HL-60/S4 treated with retinoic acid at 250 ng/mL for 4 days and 3 days (cell line): ENCODE results near the gene RASGRP4.
"Not testable (repeated sequence)": the region's sequence is repeated elsewhere in the genome, so short reads cannot be mapped to it uniquely, and the experiment has no call there.

Source experiments
- in situ Hi-C: fragments of 300-500 bp; cut with MboI; formaldehyde crosslinking; loops from 2 replicates; pipeline ENCODE4 v1.7.0; 2022; ENCODE audit warnings: low sequenced_read_pairs

The RASGRP4 gene, protein sequence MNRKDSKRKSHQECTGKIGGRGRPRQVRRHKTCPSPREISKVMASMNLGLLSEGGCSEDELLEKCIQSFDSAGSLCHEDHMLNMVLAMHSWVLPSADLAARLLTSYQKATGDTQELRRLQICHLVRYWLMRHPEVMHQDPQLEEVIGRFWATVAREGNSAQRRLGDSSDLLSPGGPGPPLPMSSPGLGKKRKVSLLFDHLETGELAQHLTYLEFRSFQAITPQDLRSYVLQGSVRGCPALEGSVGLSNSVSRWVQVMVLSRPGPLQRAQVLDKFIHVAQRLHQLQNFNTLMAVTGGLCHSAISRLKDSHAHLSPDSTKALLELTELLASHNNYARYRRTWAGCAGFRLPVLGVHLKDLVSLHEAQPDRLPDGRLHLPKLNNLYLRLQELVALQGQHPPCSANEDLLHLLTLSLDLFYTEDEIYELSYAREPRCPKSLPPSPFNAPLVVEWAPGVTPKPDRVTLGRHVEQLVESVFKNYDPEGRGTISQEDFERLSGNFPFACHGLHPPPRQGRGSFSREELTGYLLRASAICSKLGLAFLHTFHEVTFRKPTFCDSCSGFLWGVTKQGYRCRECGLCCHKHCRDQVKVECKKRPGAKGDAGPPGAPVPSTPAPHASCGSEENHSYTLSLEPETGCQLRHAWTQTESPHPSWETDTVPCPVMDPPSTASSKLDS

DNA sequence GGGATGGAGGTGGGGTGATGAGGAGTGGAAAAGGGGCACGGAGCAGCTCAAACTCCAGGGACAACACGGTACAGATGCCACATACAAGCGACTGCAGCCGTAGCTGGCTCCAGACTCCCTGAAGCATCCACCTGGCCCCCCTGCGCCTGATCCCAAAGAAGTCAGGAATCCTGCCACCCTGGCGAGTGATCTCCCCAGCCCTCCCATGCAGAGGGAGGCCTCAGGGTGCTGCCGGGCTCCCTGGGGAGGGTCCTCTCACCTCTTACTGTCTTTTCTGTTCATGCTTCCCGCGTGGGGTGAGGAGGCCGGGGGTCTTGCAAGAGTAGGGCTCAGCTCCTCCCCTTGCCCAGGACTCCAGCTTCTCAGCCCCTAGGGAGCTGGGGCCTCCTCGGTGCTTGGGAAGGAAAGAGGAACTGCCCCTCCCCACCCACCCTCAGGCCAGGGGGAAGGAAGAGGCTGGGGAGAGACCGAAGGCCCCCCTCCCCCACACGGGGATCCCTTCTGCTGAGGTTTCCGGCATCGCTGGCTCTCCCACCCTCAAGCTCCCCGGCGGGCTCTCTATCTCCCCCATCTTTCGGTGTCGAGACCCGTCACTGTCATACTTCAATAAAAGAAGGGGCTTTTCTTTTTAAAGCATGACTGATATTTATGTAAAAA, at the start of gene RASGRP4:
Gene RASGRP4 (minus strand): TSS at position 410 of the 657 bp plus-strand sequence. CDS start 128 bp downstream, at position 282.
- in situ Hi-C loops, result no loop called here

DNA sequence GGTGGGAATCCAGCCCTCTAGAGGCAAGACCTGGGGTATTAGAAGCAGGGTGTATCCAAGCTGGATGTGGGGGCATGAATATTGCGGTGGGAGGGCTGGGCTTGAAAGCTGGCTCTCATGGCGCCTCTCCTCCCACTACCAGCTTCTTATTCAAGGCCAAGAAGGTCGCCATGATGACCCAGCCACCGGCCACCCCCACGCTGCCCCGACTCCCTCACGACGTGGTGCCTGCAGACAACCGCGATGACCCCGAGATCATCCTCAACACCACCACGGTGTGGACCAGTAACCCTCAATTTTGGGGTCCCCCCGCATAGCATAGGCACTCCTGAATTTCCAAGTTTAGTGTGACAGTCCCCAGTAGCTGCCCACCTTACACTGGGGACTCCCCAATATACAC, 49.2 kb upstream of the RASGRP4 start:
- in situ Hi-C loops, result no loop called here

DNA sequence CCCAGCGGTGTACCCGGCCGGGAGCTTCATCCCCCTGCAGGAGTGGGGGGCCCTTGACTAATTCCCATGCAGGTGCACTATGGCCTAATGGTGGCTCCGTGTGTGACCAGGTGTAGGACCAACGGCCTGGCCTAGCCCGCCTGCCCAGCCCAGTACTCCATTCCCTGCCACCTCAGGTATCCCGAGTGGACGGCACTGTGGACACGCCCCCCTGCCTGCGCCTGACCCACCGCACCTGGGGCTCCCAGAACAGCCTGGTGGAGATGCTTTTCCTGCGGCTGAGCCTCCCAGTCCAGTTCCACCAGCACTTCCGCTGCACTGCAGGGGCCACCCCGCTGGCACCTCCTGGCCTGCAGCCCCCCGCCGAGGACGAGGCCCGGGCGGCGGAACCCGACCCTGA, 47.2 kb upstream of the RASGRP4 start:
- in situ Hi-C loops, result no loop called here

DNA sequence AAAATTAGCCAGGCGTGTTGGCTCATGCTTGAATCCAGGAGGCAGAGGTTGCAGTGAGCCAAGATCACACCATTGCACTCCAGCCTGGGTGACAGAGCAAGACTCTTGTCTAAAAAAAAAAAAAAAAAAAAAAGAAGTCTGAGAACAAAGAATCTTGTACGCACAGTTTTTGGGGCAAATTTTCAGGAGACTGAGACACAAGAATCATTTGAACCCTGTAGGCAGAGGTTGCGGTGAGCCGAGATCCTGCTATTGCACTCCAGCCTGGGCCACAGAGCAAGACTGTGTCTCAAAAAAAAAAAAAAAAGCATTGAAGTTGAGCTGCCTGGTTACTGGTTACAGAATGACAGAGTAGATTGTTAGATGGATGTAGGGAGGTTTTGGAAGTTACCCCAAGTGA, 46.7 kb upstream of the RASGRP4 start:
- in situ Hi-C loops, result not testable (repeated sequence)

DNA sequence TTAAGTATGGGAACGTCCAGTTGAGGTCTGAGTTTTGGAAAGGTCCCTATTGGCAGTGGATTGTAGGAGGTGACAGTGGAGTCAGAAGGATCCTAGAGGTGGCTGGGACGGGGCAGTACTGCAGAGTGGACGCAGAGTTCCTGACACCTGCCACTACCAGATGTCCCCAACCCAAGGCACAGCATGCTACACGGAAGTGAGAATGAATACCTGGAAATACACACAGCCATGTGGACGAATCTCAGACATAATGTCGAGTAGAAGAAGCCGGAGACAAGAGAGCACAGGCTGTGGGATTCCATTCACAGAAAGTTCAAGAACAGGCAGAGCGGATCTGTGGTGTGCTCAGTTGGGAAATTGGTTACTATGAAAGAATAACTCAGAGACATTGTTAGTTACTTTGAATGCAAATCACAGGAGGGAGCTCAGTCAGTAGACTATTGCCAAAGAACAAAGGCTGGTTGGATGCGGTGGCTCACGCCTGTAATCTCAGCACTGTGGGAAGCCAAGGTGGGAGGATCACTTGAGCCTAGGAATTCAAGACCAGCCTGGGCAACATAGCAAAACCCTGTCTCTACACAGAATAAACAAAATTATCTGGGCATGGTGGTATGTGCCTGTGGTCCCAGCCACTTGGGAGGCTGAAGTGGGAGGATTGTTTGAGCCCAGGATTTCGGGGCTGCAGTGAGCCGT, 44.9 kb upstream of the RASGRP4 start:
- in situ Hi-C loops, result no loop called here

DNA sequence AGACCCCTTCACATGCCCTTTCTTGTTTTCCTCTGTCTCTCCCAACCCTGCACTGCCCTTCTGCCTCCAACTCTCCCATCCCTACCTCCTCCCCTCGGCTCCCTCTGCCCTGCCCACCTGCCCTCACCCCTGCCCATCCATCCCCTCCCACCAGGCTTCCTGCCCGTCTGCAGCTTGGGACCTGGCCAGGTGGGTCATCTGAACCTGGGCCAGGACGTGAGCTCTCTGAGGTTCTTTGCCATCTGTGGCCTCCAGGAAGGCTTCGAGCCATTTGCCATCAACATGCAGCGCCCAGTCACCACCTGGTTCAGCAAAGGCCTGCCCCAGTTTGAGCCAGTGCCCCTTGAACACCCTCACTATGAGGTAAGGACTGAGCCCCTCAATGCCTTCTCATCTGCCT, 43.1 kb upstream of the RASGRP4 start:
- in situ Hi-C loops, result no loop called here

DNA sequence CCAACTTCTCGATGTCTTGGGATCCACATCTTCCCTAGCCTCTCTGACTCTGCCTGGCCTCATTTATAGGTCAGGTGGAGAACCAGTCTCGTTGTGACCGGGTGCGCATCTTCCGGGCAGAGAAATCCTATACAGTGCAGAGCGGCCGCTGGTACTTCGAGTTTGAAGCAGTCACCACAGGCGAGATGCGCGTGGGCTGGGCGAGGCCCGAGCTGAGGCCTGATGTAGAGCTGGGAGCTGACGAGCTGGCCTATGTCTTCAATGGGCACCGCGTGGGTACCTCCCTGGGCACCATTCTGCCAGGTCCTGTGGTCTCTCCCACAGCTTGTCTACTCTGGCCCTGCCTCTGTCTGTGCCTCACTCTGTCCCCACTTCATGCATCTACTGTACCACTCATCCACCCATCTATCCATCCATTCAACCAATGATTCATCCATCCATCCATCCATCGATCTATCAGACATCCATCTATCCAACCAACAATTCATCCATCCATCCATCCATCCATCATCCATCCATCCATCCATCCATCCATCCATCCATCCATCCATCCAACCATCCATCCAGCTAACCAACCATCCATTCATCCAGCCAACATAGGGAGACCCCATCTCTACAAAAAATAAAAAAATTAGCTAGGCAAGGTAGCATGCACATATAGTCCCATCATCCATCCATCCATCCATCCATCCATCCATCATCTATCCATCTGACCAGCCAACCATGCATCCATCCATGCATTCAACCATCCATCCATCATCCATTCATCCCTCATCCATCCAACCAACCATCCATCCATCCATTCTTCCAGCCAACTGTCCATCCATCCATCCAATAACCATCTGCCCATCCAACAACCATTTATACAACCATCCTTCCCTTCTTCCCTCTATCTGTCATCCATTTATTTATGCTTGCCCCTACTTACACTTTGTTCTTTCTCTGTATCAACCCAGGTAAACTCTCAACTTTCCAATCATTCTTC, 41.8 kb upstream of the RASGRP4 start:
- in situ Hi-C loops, result no loop called here

DNA sequence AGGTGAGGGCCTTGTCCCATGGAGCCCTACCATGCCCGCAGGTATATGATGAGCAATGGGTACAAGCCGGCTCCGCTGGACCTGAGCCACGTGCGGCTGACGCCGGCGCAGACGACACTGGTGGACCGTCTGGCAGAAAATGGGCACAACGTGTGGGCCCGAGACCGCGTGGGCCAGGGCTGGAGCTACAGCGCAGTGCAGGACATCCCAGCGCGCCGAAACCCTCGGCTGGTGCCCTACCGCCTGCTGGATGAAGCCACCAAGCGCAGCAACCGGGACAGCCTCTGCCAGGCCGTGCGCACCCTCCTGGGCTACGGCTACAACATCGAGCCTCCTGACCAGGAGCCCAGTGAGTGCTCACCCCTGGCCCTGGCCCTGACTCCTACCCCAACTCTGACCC, 40.0 kb upstream of the RASGRP4 start:
- in situ Hi-C loops, result no loop called here

DNA sequence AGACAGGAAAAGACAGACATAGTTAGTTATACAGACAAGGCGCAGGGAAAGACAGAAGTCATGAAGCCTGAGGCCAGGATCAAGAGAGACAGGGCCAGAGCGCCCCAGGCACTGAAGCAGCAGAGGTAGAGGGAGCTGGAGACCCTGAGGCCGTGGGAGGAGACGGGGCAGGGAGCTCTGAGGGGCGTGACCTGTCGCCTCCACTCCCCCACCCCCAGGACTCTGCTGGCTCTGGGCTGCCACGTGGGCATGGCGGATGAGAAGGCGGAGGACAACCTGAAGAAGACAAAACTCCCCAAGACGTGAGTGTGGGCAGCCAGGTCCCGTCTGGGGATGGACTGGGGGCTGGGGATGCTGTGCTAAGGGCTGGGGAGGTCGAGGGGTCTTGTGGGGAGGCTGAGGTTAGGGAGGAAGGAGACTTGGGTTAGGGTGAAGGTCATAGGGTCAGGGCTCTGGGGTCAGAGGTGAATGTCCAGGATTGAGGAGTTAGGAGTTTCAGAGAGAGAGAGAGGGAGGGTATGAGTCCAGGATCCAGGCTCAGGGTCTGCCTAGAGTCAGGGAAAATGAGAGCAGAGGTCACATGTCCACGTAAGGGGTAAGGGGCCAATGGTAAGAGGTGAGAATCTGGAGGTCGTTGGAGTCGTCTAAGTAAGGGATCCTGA, 38.5 kb upstream of the RASGRP4 start:
- in situ Hi-C loops, result no loop called here

DNA sequence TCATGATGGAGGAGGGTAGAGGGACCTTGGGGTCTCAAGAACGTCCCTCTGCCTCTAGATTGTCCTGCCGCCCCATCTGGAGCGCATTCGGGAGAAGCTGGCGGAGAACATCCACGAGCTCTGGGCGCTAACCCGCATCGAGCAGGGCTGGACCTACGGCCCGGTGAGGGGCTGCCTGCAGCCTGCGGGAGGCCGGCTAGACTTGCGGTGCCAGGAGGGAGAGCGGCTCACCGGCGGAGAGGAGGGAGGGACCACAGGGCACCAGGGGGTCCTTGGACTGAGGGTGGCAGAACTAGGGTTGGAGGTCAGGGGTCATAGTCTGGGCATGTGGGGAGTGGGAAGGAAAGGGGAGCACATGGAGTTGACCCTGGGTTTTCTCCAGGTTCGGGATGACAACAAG, 37.3 kb upstream of the RASGRP4 start:
- in situ Hi-C loops, result no loop called here

DNA sequence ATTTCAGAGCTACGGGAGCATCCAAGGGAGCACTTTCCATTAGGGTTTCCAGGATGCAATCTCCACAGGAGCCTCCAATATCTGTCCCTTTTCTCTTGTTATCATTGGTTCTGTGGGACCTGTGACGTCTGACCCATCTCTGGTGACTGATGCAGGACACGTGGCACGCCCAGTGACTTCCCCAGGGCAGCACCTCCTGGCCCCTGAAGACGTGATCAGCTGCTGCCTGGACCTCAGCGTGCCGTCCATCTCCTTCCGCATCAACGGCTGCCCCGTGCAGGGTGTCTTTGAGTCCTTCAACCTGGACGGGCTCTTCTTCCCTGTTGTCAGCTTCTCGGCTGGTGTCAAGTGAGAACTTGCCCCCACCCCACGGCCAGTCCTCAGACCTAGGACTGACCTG, 33.0 kb upstream of the RASGRP4 start:
- in situ Hi-C loops, result no loop called here

DNA sequence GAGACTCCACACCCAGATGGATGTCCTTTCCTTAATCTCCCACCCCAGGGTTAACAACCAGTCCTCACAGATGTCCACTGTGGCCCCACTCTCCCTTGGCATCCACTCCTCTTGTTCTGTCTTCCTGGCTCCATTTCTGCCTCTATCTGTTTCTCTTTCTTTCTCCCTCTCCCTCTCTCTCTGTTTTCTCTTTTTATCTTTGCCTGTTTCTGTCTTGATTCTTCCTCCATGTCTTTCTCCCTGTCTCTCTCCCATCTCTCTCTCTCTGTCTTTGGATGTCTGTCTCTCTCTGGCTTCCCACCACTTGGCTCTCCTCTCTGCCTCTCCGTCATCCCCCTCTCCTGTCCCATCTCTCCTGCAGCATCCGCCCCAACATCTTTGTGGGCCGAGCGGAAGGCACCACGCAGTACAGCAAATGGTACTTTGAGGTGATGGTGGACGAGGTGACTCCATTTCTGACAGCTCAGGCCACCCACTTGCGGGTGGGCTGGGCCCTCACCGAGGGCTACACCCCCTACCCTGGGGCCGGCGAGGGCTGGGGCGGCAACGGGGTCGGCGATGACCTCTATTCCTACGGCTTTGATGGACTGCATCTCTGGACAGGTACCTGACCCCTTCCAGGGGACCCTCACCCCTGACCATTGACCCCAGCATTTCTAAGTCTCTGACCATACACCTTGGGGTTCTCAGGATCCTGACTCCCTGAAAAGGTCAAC, 31.8 kb upstream of the RASGRP4 start:
- in situ Hi-C loops, result no loop called here

DNA sequence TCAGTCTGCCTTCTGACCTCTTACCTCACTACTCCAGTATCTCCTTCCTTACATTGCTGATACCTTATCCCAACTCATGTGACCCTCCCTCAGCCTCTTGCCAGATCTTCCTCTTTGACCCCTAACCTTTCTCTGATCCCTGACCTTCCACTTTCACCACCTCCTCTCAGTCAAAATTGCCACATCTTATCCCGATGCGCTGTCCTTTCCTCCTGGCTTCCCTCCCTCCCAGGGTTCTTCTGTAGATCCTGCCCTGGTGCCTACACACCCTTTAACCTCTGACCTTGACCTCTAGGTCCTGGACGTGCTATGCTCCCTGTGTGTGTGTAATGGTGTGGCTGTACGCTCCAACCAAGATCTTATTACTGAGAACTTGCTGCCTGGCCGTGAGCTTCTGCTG, 31.2 kb upstream of the RASGRP4 start:
- in situ Hi-C loops, result no loop called here

DNA sequence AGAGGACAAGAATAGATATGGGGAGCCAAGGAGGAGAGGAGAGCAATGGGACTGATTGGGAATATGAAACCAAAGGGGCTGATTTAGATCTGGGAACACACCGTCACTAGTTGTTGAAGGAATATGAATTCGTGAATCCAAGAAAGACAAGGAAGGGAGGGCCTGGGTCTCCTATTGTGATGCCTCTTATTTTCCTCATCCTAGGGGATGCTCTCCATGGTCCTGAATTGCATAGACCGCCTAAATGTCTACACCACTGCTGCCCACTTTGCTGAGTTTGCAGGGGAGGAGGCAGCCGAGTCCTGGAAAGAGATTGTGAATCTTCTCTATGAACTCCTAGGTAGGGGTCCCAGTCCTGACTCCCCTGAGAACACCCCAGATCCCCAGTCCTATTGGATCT, 29.0 kb upstream of the RASGRP4 start:
- in situ Hi-C loops, result no loop called here

DNA sequence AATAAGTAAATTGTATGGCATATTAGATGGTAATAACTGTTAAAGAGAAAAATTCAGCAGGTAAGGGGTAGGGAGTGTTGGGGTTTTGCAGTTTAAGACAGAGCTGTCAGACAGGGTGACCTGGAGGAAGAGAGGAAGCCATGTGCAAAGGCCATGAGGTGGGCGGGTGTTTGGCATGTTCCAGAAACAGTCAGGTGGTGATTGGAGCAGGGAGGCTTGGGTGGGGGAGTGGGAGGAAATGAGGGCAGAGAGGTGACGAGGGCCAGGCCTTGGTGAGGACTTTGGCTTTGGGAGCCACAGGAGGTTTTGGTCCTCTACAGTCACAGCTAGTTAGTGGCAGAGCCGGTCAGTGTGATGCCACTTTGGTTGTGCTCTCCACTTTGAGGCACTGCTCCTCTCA, 27.6 kb upstream of the RASGRP4 start:
- in situ Hi-C loops, result no loop called here

DNA sequence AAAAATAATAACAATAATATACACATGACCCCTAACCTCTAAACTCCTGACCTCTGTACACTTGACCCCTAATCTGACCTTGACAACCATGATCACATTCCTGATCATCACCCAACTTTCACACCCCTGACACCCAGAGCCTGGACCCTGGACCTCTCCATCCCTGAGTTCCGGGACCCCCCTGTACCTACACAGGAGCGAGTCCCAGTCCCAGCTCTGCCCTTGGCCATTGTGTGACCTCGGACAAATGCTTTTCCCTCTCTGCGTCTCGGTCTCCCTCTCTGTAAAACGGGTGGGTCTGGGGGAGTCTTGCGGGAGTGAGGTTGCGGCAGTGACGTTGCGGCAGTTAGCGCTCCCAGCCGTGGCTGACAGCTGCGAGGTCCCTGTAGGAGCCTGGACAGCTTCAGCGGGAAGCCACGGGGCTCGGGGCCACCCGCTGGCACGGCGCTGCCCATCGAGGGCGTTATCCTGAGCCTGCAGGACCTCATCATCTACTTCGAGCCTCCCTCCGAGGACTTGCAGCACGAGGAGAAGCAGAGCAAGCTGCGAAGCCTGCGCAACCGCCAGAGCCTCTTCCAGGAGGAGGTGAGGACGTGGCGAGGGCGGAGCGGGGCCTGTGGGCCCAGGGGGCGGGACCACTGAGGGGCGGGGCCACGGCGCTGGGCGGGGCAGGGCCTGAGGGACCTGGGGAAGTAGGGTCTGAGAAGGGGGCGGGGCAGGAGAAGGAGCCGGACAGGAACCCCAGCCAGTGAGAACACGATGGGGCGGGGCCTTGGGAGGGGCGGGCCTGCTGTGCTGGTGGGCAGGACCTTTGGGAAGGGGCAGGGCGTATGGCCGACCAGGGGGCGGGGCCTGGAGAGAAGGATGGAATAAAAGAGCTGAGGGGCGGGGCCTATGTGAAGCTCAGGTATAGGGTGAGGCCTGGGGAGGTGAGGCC, 26.7 kb upstream of the RASGRP4 start:
- in situ Hi-C loops, result no loop called here

DNA sequence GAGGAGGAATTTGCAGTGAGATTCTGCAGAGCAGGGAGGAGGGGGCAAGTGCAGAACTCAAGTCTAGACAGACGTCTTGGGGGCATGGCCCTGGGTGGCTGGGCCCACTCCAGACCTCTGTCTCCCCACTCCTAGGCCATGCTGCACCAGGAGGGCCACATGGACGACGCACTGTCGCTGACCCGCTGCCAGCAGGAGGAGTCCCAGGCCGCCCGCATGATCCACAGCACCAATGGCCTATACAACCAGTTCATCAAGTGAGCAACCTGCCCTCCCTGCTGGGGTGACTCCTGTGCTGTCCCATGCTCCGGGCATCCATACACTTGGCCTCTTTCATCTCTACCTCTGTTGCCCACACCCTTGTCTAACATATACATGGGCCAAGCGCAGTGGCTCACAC, 25.6 kb upstream of the RASGRP4 start:
- in situ Hi-C loops, result no loop called here

DNA sequence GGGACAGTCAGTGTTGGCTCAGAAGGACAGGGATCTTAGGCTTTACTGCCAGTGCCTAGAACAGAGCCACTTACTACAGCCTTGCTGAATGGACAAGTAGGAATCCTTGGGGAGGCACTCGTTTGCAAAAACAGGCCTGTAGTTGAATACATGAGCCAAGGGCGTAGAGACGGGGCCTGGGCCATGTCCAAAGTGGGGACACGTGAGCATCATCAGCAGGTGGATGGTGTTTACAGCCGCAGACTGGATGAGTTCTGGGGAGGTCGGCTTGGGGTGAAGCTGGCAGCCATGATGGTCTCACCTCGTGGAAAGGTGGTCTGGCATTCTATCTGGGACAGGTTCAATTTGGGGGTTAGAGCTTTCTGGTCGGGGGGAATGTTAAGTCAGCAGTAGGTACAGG, 25.0 kb upstream of the RASGRP4 start:
- in situ Hi-C loops, result no loop called here
